GM12878 (cell line): Measurements from ENCODE around the gene ERC1. TPM values are rescaled to one million over a fixed set of nuclear protein-coding genes. Genes with fewer than 3 reads are reported as not detected.

ENCODE experiments used
- ATAC-seq: fragments of 200-7000 bp; cut with Tn5 transposase; 3 replicates; pipeline ENCODE4 v1.9.1; 2020; ENCODE audit warnings: mild to moderate bottlenecking, moderate library complexity
- BruUV-seq: library from RNA; stranded (reverse); fragments of 400-500 nt; replicated peaks from 2 replicates; lab custom pipeline; 2021; lab: Mats Ljungman, UMichigan
- CTCF ChIA-PET: fragments of 300-600 bp; sonication (Branson Sonifier 250); formaldehyde crosslinking; extraction: SDS; loops from one replicate; lab custom pipeline; 2021; ENCODE audit warnings: inconsistent platforms; lab: Yijun Ruan, JAX
- POLR2A ChIA-PET: fragments of 350-600 bp; formaldehyde crosslinking; extraction: SDS; loops from one replicate; lab custom pipeline; 2021; ENCODE audit warnings: inconsistent platforms; lab: Charles Lee
- RAD21 ChIA-PET: fragments of 300-600 bp; sonication (Branson Sonifier 250); formaldehyde crosslinking; loops from one replicate; lab custom pipeline; 2023; ENCODE audit warnings: antibody characterized with exemption; ENCODE audit not compliant: unreplicated experiment; lab: Charles Lee
- SMC1A ChIA-PET: fragments of 300-600 bp; sonication (Branson Sonifier 250); formaldehyde crosslinking; loops from one replicate; lab custom pipeline; 2023; ENCODE audit not compliant: unreplicated experiment, uncharacterized antibody; lab: Charles Lee
- DNase-seq: peaks from one replicate; pipeline ENCODE4 v3.0.0-alpha.2; 2011; ENCODE audit warnings: low read depth, low spot score
- FAIRE-seq: peaks from 3 replicates; lab custom pipeline; 2011; peaks lifted over from hg19 to GRCh38; lab: Jason Lieb, UNC
- H2AFZ ChIP-seq: 2 replicates; pipeline ENCODE4 v1.6.0; 2011; ENCODE audit warnings: low read depth, low read length, control low read depth; ENCODE audit not compliant: control insufficient read depth
- H3K27ac ChIP-seq: 2 replicates; pipeline ENCODE4 v1.5.1; 2011; ENCODE audit warnings: control low read depth; ENCODE audit not compliant: control insufficient read depth, insufficient read depth
- H3K27me3 ChIP-seq, 2 experiments: replicated peaks in 1 of 2; 2 replicates each; pipeline versions ENCODE4 v1.6.0 to v1.6.1; 2011; ENCODE audit warnings: low read length in 1 of 2; ENCODE audit not compliant: control insufficient read depth in 2 of 2, insufficient read depth in 2 of 2
- H3K36me3 ChIP-seq, 2 experiments: 2 replicates each; pipeline ENCODE4 v1.5.1; 2011; ENCODE audit warnings: low read length in 1 of 2; ENCODE audit not compliant: control insufficient read depth in 2 of 2, insufficient read depth in 2 of 2
- H3K4me1 ChIP-seq: 2 replicates; pipeline ENCODE4 v1.6.1; 2011; ENCODE audit warnings: mild to moderate bottlenecking, low read length, moderate library complexity, mixed read lengths; ENCODE audit not compliant: control insufficient read depth, insufficient read depth
- H3K4me2 ChIP-seq: 2 replicates; pipeline ENCODE4 v1.6.0; 2011; ENCODE audit warnings: control low read depth; ENCODE audit not compliant: control insufficient read depth, insufficient read depth
- H3K4me3 ChIP-seq: fragments of 200-600 bp; sonication (generic); 2 replicates; pipeline ENCODE4 v1.5.1; 2016
- H3K79me2 ChIP-seq: 2 replicates; pipeline ENCODE4 v1.6.0; 2011; ENCODE audit warnings: low read length; ENCODE audit not compliant: control insufficient read depth, insufficient read depth
- H3K9ac ChIP-seq: 2 replicates; pipeline ENCODE4 v1.8.0; 2011; ENCODE audit warnings: low read length, control low read depth, mixed read lengths; ENCODE audit not compliant: control insufficient read depth, insufficient read depth
- H3K9me3 ChIP-seq: replicated peaks from 3 replicates; pipeline ENCODE4 v1.5.1; 2011; ENCODE audit warnings: mild to moderate bottlenecking, low read length; ENCODE audit not compliant: control insufficient read depth, insufficient read depth
- H4K20me1 ChIP-seq: 2 replicates; pipeline ENCODE4 v1.6.0; 2011; ENCODE audit not compliant: control insufficient read depth, insufficient read depth
- CBFB ChIP-seq: IDR thresholded peaks from 2 replicates; pipeline ENCODE4 v1.6.1; 2016; ENCODE audit warnings: antibody characterized with exemption, low read depth
- CEBPB ChIP-seq, 2 experiments: fragments of 150-350 bp in 1 of 2; IDR thresholded peaks; 2 replicates each; pipeline ENCODE4 v1.6.1; 2012 to 2014; ENCODE audit warnings: low read depth in 2 of 2, low read length in 2 of 2, borderline replicate concordance in 1 of 2, inconsistent platforms in 1 of 2
- EP300 ChIP-seq, 2 experiments: fragments of 150-350 bp in 1 of 2; IDR thresholded peaks; 2 replicates each; pipeline ENCODE4 v1.6.1; 2011 to 2012; ENCODE audit warnings: low read depth in 2 of 2, low read length in 2 of 2, borderline replicate concordance in 1 of 2, improper control_type of control experiment in 1 of 2, inconsistent platforms in 1 of 2; ENCODE audit not compliant: control insufficient read depth in 1 of 2
- IRF3 ChIP-seq: fragments of 450-650 bp; IDR thresholded peaks from 2 replicates; pipeline ENCODE4 v1.6.1; 2014; ENCODE audit warnings: mild to moderate bottlenecking
- IRF4 ChIP-seq: IDR thresholded peaks from 2 replicates; pipeline ENCODE4 v1.6.1; 2011; ENCODE audit warnings: low read depth, low read length
- MEF2A ChIP-seq: IDR thresholded peaks from 2 replicates; pipeline ENCODE4 v1.6.1; 2011; ENCODE audit warnings: low read depth, mild to moderate bottlenecking, low read length, moderate library complexity; ENCODE audit not compliant: insufficient read depth
- MLLT1 ChIP-seq: fragments of 450-650 bp; IDR thresholded peaks from 2 replicates; pipeline ENCODE4 v1.6.1; 2016; ENCODE audit warnings: mild to moderate bottlenecking
- PAX5 ChIP-seq: IDR thresholded peaks from 2 replicates; pipeline ENCODE4 v1.6.1; 2011; ENCODE audit warnings: low read depth, low read length, borderline replicate concordance
- SREBF1 ChIP-seq: IDR thresholded peaks from 2 replicates; pipeline ENCODE4 v1.6.1; 2012; ENCODE audit warnings: mild to moderate bottlenecking, low read length
- STAT3 ChIP-seq: IDR thresholded peaks from 2 replicates; pipeline ENCODE4 v1.6.1; 2011; ENCODE audit warnings: low read depth, low read length, improper control_type of control experiment
- WRNIP1 ChIP-seq: IDR thresholded peaks from 2 replicates; pipeline ENCODE4 v1.6.1; 2011; ENCODE audit warnings: low read depth, low read length, improper control_type of control experiment, borderline replicate concordance
- YBX1 ChIP-seq: fragments of 450-650 bp; IDR thresholded peaks from 2 replicates; pipeline ENCODE4 v1.6.1; 2016; ENCODE audit warnings: antibody characterized with exemption
- WGBS: methylation state at CpG from one replicate; pipeline ENCODE4 v1.1.6; 2016; ENCODE audit warnings: low lambda C conversion rate; ENCODE audit not compliant: insufficient replicate concordance, insufficient coverage; ENCODE audit errors: missing lambda C conversion rate; 5-methylcytosine and 5-hydroxymethylcytosine counted together
- in situ Hi-C: fragments of 300-500 bp; cut with MboI; formaldehyde crosslinking; loops from 9 replicates; pipeline ENCODE4 v1.14.3; 2018; ENCODE audit warnings: mixed read lengths
- intact Hi-C: fragments of 100-400 bp; cut with micrococcal nuclease; formaldehyde crosslinking; loops from one replicate; pipeline ENCODE4 v1.14.2; 2022; ENCODE audit not compliant: unreplicated experiment
- polyA plus RNA-seq, 11 experiments: library from polyadenylated mRNA; depleted of rRNA in 4 of 11; unstranded in 6 of 11; stranded (reverse) in 5 of 11; fragments of >200 nt; fragmentation: Nextera tagmentation in 4 of 11; fragmentation: Illumina TruSeq in 1 of 11; extraction: Ambion mirVana in 4 of 11; extraction: Trizol in 1 of 11; gene quantifications; 1 replicate in 1 of 11; 2 replicates in 10 of 11; pipeline versions ENCODE4 v1.2.1 to v1.2.3, GENCODE V29; 2011 to 2016; ENCODE audit warnings: inconsistent platforms in 2 of 11, missing spikeins in 2 of 11, low read depth in 1 of 11
- total RNA-seq, 4 experiments: library from RNA; depleted of rRNA in 3 of 4; stranded (reverse); fragments of >200 nt in 3 of 4; fragmentation: Illumina TruSeq in 1 of 4; extraction: Trizol in 1 of 4; gene quantifications; 2 replicates each; pipeline versions ENCODE4 v1.2.1 to v1.2.3, GENCODE V29; 2013 to 2021
- TF ChIP-seq, protein P1 (sequence below): IDR thresholded peaks from 2 replicates; pipeline ENCODE4 v1.6.1; 2011; ENCODE audit warnings: low read depth, mild to moderate bottlenecking, low read length, moderate library complexity, borderline replicate concordance; ENCODE audit errors: extremely low read depth
- TF ChIP-seq, protein P2 (sequence below): IDR thresholded peaks from 2 replicates; pipeline ENCODE4 v1.6.1; 2011; ENCODE audit warnings: mild to moderate bottlenecking, low read depth, low read length, moderate library complexity; ENCODE audit not compliant: insufficient replicate concordance

ERC1 gene
- total and polyA plus RNA-seq, 10 of the 15 experiments (the other 5 are each of a cell fraction or from before 2014, with no cell fraction given) = 0.75 to 8.0 (median 5.0) TPM

- TF ChIP-seq CBFB (no peak), STAT3 (no peak)
Measured at GRCh38 chr12:1518591-1519516, 527.8 kb downstream of the ERC1 start (continued).

GRCh38 chr12:1519642-1520041, 528.6 kb downstream of the ERC1 start:
- Histone ChIP-seq H3K9ac (no peak overlapping the region), H3K4me3 (no peak overlapping the region), H3K27ac (no peak overlapping the region), H3K4me2 (no peak overlapping the region), H2AFZ (no peak overlapping the region), H3K9me3 (no peaks in the 10 kb centered on the region), H3K4me1 (no peaks in the 10 kb centered on the region), H3K79me2 (no peaks in the 10 kb centered on the region), H4K20me1 (no peaks in the 10 kb centered on the region), H3K27me3 (no peaks in the 10 kb centered on the region), H3K36me3 (no peaks in the 10 kb centered on the region)
- intact Hi-C loops (loop anchor here (5.0 kb wide), 1 partner anchor 402 kb away; no protein-coding TSS in a partner anchor), in situ Hi-C loops (no loop called here)
- POLR2A ChIA-PET = interaction anchor here (0.5 to 1.0 kb wide), 2 partner anchors 64 to 425 kb away, joined by 4 to 5 read pairs; no protein-coding TSS in a partner anchor
- CTCF ChIA-PET = interaction anchor here (0.7 to 8.1 kb wide), 6 partner anchors 9 to 402 kb away, joined by 3 to 193 read pairs (median 4); no protein-coding TSS in a partner anchor
- DNase-seq (no peak), ATAC-seq (no peak), FAIRE-seq (no peak)
- 40% methylated on average over 5 of the region's 5 CpGs for WGBS
- RAD21 ChIA-PET = interaction anchor here (0.7 to 3.6 kb wide), 4 partner anchors 60 to 402 kb away, joined by 3 to 61 read pairs (median 4); no protein-coding TSS in a partner anchor
- SMC1A ChIA-PET = interaction anchor here (0.6 to 4.4 kb wide), 6 partner anchors 26 to 402 kb away, joined by 3 to 88 read pairs (median 3); no protein-coding TSS in a partner anchor
- no TSS peak for BruUV-seq
- TF ChIP-seq EP300 (IDR thresholded peaks at IDR 0.05; ENCODE audit: borderline replicate concordance in 1 of 2, control insufficient read depth in 1 of 2, low read depth in 2 of 2, low read length in 2 of 2) (no peak), YBX1 (no peak), MEF2A (no peak), IRF4 (no peak), WRNIP1 (no peak), PAX5 (no peak), SREBF1 (no peak), IRF3 (no peak), CEBPB (IDR thresholded peaks at IDR 0.05; ENCODE audit: borderline replicate concordance in 1 of 2, low read depth in 2 of 2, low read length in 2 of 2) (no peak), MLLT1 (no peak)
- TF ChIP-seq, protein P1, sequence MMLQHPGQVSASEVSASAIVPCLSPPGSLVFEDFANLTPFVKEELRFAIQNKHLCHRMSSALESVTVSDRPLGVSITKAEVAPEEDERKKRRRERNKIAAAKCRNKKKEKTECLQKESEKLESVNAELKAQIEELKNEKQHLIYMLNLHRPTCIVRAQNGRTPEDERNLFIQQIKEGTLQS = no peak
- TF ChIP-seq, protein P2, sequence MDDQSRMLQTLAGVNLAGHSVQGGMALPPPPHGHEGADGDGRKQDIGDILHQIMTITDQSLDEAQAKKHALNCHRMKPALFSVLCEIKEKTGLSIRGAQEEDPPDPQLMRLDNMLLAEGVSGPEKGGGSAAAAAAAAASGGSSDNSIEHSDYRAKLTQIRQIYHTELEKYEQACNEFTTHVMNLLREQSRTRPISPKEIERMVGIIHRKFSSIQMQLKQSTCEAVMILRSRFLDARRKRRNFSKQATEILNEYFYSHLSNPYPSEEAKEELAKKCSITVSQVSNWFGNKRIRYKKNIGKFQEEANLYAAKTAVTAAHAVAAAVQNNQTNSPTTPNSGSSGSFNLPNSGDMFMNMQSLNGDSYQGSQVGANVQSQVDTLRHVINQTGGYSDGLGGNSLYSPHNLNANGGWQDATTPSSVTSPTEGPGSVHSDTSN = no peak
